ENCODE data around the gene BCL11B.

DNA sequence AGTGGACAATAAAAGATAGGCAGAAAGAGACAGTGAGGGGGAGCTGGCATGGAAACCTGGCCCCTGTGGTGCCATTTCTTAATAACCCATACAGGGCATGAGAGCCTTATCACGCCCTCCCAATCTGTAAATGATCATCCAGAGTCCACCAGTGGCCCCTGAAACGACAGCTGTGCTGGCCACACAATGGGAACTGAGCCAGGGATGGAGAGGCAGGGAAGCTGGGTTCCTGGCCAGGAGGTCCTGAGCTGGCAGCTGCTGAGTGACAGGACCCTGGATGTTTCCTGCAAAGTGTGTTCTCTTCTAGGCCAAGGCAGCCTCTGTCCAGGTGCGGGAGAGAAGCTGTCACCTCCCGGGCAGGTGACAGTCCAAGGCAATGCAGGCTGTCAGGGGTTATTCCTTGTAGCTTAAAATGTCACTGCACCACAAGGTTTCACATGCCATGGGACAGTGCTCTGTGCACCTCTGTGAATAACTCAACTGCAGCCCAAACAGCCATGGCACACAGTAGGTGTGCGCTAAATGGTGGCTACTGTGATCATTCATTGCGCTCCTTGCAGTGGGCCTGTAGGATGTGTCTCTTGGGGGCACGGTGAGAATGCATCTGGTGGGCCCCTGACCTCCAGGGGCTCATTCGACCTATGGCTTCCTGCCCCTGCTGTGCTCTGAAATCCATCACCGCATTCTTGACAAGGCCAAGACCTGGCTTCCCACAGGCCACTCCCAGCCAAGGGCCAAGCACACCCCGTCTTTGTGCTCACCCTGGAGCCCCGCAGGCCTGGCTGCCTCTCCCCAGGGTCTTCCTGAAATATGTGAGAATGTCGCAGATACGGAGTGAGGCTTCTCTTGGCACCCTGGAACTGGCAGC is 46.3 kb upstream of the BCL11B start:
- TF ChIP-seq CTCF (IDR thresholded peaks at IDR 0.05; ENCODE audit: low read length) = no peak
- TF ChIP-seq EZH2 (IDR thresholded peaks at IDR 0.05; ENCODE audit: borderline replicate concordance, low read length) = no peak
